Caco-2 (cell line): ENCODE data around the gene OASL. TPM values are rescaled to one million over a fixed set of nuclear protein-coding genes. Genes with fewer than 3 reads are reported as not detected.

ENCODE experiments used
- BruUV-seq: library from RNA; stranded (reverse); fragments of 400-500 nt; replicated peaks from 2 replicates; lab custom pipeline; 2021; lab: Mats Ljungman, UMichigan
- CTCF ChIA-PET: fragments of 300-600 bp; sonication (Branson Sonifier 250); formaldehyde crosslinking; loops from one replicate; lab custom pipeline; 2022; ENCODE audit warnings: antibody characterized with exemption; lab: Charles Lee
- POLR2A ChIA-PET: fragments of 300-600 bp; sonication (Branson Sonifier 250); formaldehyde crosslinking; loops from one replicate; lab custom pipeline; 2022; ENCODE audit warnings: antibody characterized with exemption; lab: Charles Lee
- DNase-seq, 2 experiments: peaks; one replicate each; pipeline versions ENCODE4 v3.0.0 to v3.0.0-alpha.2; 2020 to 2022
- H3K27me3 ChIP-seq: replicated peaks from 2 replicates; pipeline ENCODE4 v1.6.0; 2011; ENCODE audit warnings: low read length; ENCODE audit not compliant: control insufficient read depth, insufficient read depth
- H3K36me3 ChIP-seq: 2 replicates; pipeline ENCODE4 v1.5.1; 2011; ENCODE audit warnings: low read length; ENCODE audit not compliant: control insufficient read depth, insufficient read depth
- H3K4me1 ChIP-seq: fragments of 250-450 bp; sonication (Bioruptor Pico); 2 replicates; pipeline ENCODE4 v1.5.1; 2020; ENCODE audit warnings: mild to moderate bottlenecking
- H3K4me3 ChIP-seq: 2 replicates; pipeline ENCODE4 v1.5.1; 2011; ENCODE audit warnings: low read depth, mild to moderate bottlenecking, control low read depth, low read length
- H3K9me3 ChIP-seq: fragments of 250-450 bp; sonication (Bioruptor Pico); 2 replicates; pipeline ENCODE4 v1.5.1; 2020; ENCODE audit warnings: mild to moderate bottlenecking, moderate library complexity
- H3K27ac Mint-ChIP-seq: one replicate; pipeline ENCODE4 v1.8.0; 2022; ENCODE audit warnings: mixed read lengths; ENCODE audit not compliant: unreplicated experiment
- H3K27me3 Mint-ChIP-seq: one replicate; pipeline ENCODE4 v1.8.0; 2022; ENCODE audit warnings: mixed read lengths; ENCODE audit not compliant: insufficient read depth, unreplicated experiment
- H3K36me3 Mint-ChIP-seq: one replicate; pipeline ENCODE4 v1.8.0; 2022; ENCODE audit warnings: mild to moderate bottlenecking, mixed read lengths; ENCODE audit not compliant: insufficient read depth, unreplicated experiment
- H3K4me1 Mint-ChIP-seq: one replicate; pipeline ENCODE4 v1.8.0; 2022; ENCODE audit warnings: low read depth, mixed read lengths; ENCODE audit not compliant: unreplicated experiment
- H3K4me3 Mint-ChIP-seq: one replicate; pipeline ENCODE4 v1.8.0; 2022; ENCODE audit warnings: mild to moderate bottlenecking, moderate library complexity, mixed read lengths; ENCODE audit not compliant: unreplicated experiment
- H3K9me3 Mint-ChIP-seq: one replicate; pipeline ENCODE4 v1.8.0; 2022; ENCODE audit warnings: mixed read lengths; ENCODE audit not compliant: unreplicated experiment
- CTCF ChIP-seq, 2 experiments: fragments of 200-600 bp in 1 of 2; IDR thresholded peaks; 1 replicate in 1 of 2; 2 replicates in 1 of 2; pipeline versions ENCODE4 v1.5.1 to v1.8.0; 2011 to 2022; ENCODE audit warnings: antibody characterized with exemption in 1 of 2, control low read depth in 1 of 2, inconsistent platforms in 1 of 2, low read depth in 1 of 2, low read length in 1 of 2, mild to moderate bottlenecking in 1 of 2, moderate library complexity in 1 of 2; ENCODE audit not compliant: insufficient read depth in 1 of 2, severe bottlenecking in 1 of 2, unreplicated experiment in 1 of 2
- intact Hi-C: fragments of 100-400 bp; cut with micrococcal nuclease; formaldehyde crosslinking; loops from one replicate; pipeline ENCODE4 v1.10.0; 2022; ENCODE audit not compliant: unreplicated experiment
- total RNA-seq: library from RNA; stranded (reverse); gene quantifications from 2 replicates; pipeline ENCODE4 v1.2.3, GENCODE V29; 2022

Gene OASL
- total RNA-seq, 1 experiment from 2014 or later: 0.11 TPM

GRCh38 chr12:121086781-121087295, 47.8 kb upstream of the OASL start:
- DNase-seq: no peak
- H3K9me3 Mint-ChIP-seq: no peaks in the 10 kb centered on the region
- intact Hi-C loops: no loop called here
- no peaks in the 10 kb centered on the region for H3K4me1 Mint-ChIP-seq
- ChIA-PET CTCF (no interaction called here), POLR2A (no interaction called here)
- no peaks in the 10 kb centered on the region for H3K27me3 Mint-ChIP-seq
- H3K4me3 Mint-ChIP-seq: no peak overlapping the region
- no peaks in the 10 kb centered on the region for H3K36me3 Mint-ChIP-seq
- H3K27ac Mint-ChIP-seq: no peak overlapping the region
- no TSS peak for BruUV-seq
- no peaks in the 10 kb centered on the region for H3K9me3 ChIP-seq
- H3K36me3 ChIP-seq: no peaks in the 10 kb centered on the region
- H3K4me1 ChIP-seq: no peaks in the 10 kb centered on the region; the same call in 1 of the 2 replicates
- TF ChIP-seq CTCF (IDR thresholded peaks at IDR 0.05; ENCODE audit: insufficient read depth in 1 of 2, low read depth in 1 of 2, low read length in 1 of 2, severe bottlenecking in 1 of 2, unreplicated experiment in 1 of 2): no peak
- H3K4me3 ChIP-seq: no peak overlapping the region
- H3K27me3 ChIP-seq: no peaks in the 10 kb centered on the region

GRCh38 chr12:121085506-121086353, 46.7 kb upstream of the OASL start:
- POLR2A ChIA-PET: no interaction called here
- no peak for DNase-seq
- H3K27ac Mint-ChIP-seq: no peak overlapping the region
- Histone ChIP-seq H3K36me3 (no peaks in the 10 kb centered on the region), H3K9me3 (no peaks in the 10 kb centered on the region), H3K27me3 (no peaks in the 10 kb centered on the region), H3K4me3 (no peak overlapping the region), H3K4me1 (no peaks in the 10 kb centered on the region; the same call in 1 of the 2 replicates)
- no peaks in the 10 kb centered on the region for H3K36me3 Mint-ChIP-seq
- intact Hi-C loops: no loop called here
- no peaks in the 10 kb centered on the region for H3K4me1 Mint-ChIP-seq
- H3K4me3 Mint-ChIP-seq: no peak overlapping the region
- CTCF ChIA-PET: no interaction called here
- no peaks in the 10 kb centered on the region for H3K9me3 Mint-ChIP-seq
- no peak for TF ChIP-seq CTCF (IDR thresholded peaks at IDR 0.05; ENCODE audit: insufficient read depth in 1 of 2, low read depth in 1 of 2, low read length in 1 of 2, severe bottlenecking in 1 of 2, unreplicated experiment in 1 of 2)
- no peaks in the 10 kb centered on the region for H3K27me3 Mint-ChIP-seq
- no TSS peak for BruUV-seq

- CTCF ChIA-PET: no interaction called here
- H3K9me3 ChIP-seq: no peaks in the 10 kb centered on the region
- H3K27ac Mint-ChIP-seq: no peak overlapping the region
- no peaks in the 10 kb centered on the region; the same call in 1 of the 2 replicates for H3K4me1 ChIP-seq
- no peaks in the 10 kb centered on the region for H3K27me3 Mint-ChIP-seq
- intact Hi-C loops: no loop called here
- H3K36me3 Mint-ChIP-seq: no peaks in the 10 kb centered on the region
- no peaks in the 10 kb centered on the region for H3K4me1 Mint-ChIP-seq
- no peak overlapping the region for H3K4me3 Mint-ChIP-seq
- H3K27me3 ChIP-seq: no peaks in the 10 kb centered on the region
- POLR2A ChIA-PET: no interaction called here
- TF ChIP-seq CTCF (IDR thresholded peaks at IDR 0.05; ENCODE audit: insufficient read depth in 1 of 2, low read depth in 1 of 2, low read length in 1 of 2, severe bottlenecking in 1 of 2, unreplicated experiment in 1 of 2): no peak
- H3K9me3 Mint-ChIP-seq: no peaks in the 10 kb centered on the region
- no peak overlapping the region for H3K4me3 ChIP-seq
- BruUV-seq: no TSS peak
- DNase-seq: no peak
- H3K36me3 ChIP-seq: no peaks in the 10 kb centered on the region
Observed at GRCh38 chr12:121085069-121085468, 46.0 kb upstream of the OASL start.
